ENCODE data around the gene DCBLD2. TPM values are rescaled to one million over a fixed set of nuclear protein-coding genes. Genes with fewer than 3 reads are reported as not detected.

DCBLD2 gene
- total RNA-seq, 1 experiment from 2014 or later: 48.0 TPM

DNA sequence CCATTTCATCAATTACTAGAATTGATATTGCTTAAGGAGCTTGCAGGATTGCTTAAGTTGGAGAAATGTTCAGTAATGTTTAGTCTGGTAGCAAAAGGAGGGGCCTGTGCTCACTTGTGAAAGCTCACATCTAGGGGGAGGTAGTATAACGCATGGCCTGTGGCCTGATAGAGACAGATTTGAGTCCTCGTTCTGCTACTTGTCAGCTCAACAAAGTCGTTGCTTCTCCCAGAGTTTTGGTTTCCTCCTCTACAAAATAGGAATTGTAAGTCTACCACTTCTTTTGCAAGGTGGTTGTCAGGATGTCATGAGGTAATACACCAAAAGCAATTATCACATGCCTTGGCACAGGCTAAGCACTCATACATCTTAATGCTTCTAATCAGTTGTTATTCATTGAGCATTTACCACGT, 137.0 kb downstream of the DCBLD2 start:
- Histone ChIP-seq H3K9ac (ENCODE audit: extremely low read depth, insufficient read length, low read length) (no peak overlapping the region), H2BK12ac (ENCODE audit: insufficient read length, low read depth, low read length) (no peak overlapping the region), H4K8ac (replicated peaks; ENCODE audit: insufficient read length, low read depth, low read length) (no peak overlapping the region), H3K23me2 (ENCODE audit: insufficient read length, low read depth, low read length, poor library complexity, severe bottlenecking) (no peaks in the 10 kb centered on the region), H3K4ac (ENCODE audit: low read depth, low read length) (no peak overlapping the region), H4K20me1 (ENCODE audit: control insufficient read depth, insufficient read depth, insufficient read length) (no peaks in the 10 kb centered on the region), H2BK5ac (ENCODE audit: insufficient read length, low read length) (no peak overlapping the region), H3K4me2 (ENCODE audit: insufficient read depth, insufficient read length, low read length) (no peak overlapping the region), H3K27ac (ENCODE audit: insufficient read length, low read depth, low read length) (no peak overlapping the region), H4K5ac (ENCODE audit: insufficient read length, low read depth, low read length) (no peak overlapping the region), H3K56ac (ENCODE audit: insufficient read length, low read depth, low read length) (no peak overlapping the region), H3T11ph (ENCODE audit: low read length) (no peak overlapping the region), H3K18ac (ENCODE audit: insufficient read length, low read depth, low read length) (no peak overlapping the region), H2AFZ (ENCODE audit: low read length) (no peak overlapping the region), H3K4me1 (ENCODE audit: insufficient read depth, low read length) (no peaks in the 10 kb centered on the region), H2BK120ac (ENCODE audit: low read depth, low read length, poor library complexity, severe bottlenecking) (no peak overlapping the region), H2BK15ac (ENCODE audit: low read depth, low read length) (no peak overlapping the region), H3K9me3 (ENCODE audit: control insufficient read depth, low read depth, low read length) (no peaks in the 10 kb centered on the region), H3K79me1 (ENCODE audit: insufficient read depth, low read depth, low read length, poor library complexity, severe bottlenecking) (no peaks in the 10 kb centered on the region), H3K27me3 (ENCODE audit: insufficient read depth, low read length) (no peaks in the 10 kb centered on the region), H3K23ac (ENCODE audit: insufficient read length, low read depth, low read length) (no peak overlapping the region), H3K14ac (ENCODE audit: insufficient read depth, low read length) (no peak overlapping the region), H2AK5ac (ENCODE audit: insufficient read length, low read length) (no peak overlapping the region), H4K91ac (ENCODE audit: insufficient read length, low read depth, low read length) (no peak overlapping the region), H3K79me2 (ENCODE audit: insufficient read depth, low read length) (no peaks in the 10 kb centered on the region), H2BK20ac (ENCODE audit: low read depth, low read length, poor library complexity, severe bottlenecking) (no peak overlapping the region)
- H3K9me3 Mint-ChIP-seq: no peaks in the 10 kb centered on the region
- H3K27me3 Mint-ChIP-seq (ENCODE audit: low read depth): no peaks in the 10 kb centered on the region
- no peaks in the 10 kb centered on the region for H3K36me3 Mint-ChIP-seq (ENCODE audit: insufficient read depth in 1 of 3, low read depth in 3 of 3)
- H3K4me1 Mint-ChIP-seq: peaks cover 22 to 39% of the 10 kb centered on the region in 2 experiments
- no peak overlapping the region; a peak in 1 of 7 replicates for H3K27ac Mint-ChIP-seq
- WGBS (ENCODE audit: extremely low coverage, insufficient read length, low lambda C conversion rate): no CpG with 5 or more reads among the region's 4 CpGs
- no peak for DNase-seq
- TF ChIP-seq, protein P1, sequence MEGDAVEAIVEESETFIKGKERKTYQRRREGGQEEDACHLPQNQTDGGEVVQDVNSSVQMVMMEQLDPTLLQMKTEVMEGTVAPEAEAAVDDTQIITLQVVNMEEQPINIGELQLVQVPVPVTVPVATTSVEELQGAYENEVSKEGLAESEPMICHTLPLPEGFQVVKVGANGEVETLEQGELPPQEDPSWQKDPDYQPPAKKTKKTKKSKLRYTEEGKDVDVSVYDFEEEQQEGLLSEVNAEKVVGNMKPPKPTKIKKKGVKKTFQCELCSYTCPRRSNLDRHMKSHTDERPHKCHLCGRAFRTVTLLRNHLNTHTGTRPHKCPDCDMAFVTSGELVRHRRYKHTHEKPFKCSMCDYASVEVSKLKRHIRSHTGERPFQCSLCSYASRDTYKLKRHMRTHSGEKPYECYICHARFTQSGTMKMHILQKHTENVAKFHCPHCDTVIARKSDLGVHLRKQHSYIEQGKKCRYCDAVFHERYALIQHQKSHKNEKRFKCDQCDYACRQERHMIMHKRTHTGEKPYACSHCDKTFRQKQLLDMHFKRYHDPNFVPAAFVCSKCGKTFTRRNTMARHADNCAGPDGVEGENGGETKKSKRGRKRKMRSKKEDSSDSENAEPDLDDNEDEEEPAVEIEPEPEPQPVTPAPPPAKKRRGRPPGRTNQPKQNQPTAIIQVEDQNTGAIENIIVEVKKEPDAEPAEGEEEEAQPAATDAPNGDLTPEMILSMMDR (conservative IDR thresholded peaks at IDR 0.05): no peak
- no peak overlapping the region for H3K4me3 Mint-ChIP-seq
